Hepatocyte (in vitro differentiated cells): ENCODE measurements around the gene DUSP2.

ENCODE experiments used
- CTCF ChIP-seq: fragments of 200-600 bp; sonication (generic); IDR thresholded peaks from 2 replicates; pipeline ENCODE4 v1.5.1; 2016; ENCODE audit warnings: antibody characterized with exemption, mild to moderate bottlenecking; ENCODE audit not compliant: poor library complexity
- EZH2 ChIP-seq: fragments of 200-600 bp; sonication (generic); IDR thresholded peaks from 2 replicates; pipeline ENCODE4 v1.6.1; 2016; ENCODE audit warnings: antibody characterized with exemption, mild to moderate bottlenecking, borderline replicate concordance
- EZH2phosphoT487 ChIP-seq: fragments of 200-600 bp; sonication (generic); IDR thresholded peaks from one replicate; pipeline ENCODE4 v1.6.1; 2018; ENCODE audit warnings: antibody characterized with exemption, mild to moderate bottlenecking, low read depth, moderate library complexity; ENCODE audit not compliant: unreplicated experiment, severe bottlenecking

- TF ChIP-seq CTCF (no peak), EZH2 (no peak), EZH2phosphoT487 (no peak)
Observed at GRCh38 chr2:96109931-96110511, 35.2 kb downstream of the DUSP2 start.
